ENCODE results near the gene HDAC8. TPM values are rescaled to one million over a fixed set of nuclear protein-coding genes. Genes with fewer than 3 reads are reported as not detected.
A peak's percentile ranks its signal among the peaks of the same experiment; 100 is the strongest.
"Not testable (repeated sequence)": the region's sequence is repeated elsewhere in the genome, so short reads cannot be mapped to it uniquely, and the experiment has no call there.

The HDAC8 gene
- total RNA-seq, 4 donors from 2014 or later: 19.2 to 23.3 (median 22.0) TPM

GRCh38 chrX:72554448-72555140 is 18.0 kb downstream of the HDAC8 start:
- intact Hi-C loops (cut with DNase I): no loop called here
- 52% methylated on average over 5 of the region's 16 CpGs for WGBS
- Histone ChIP-seq H3K27me3 (peaks cover 0 to 8% (median 0%) of the 10 kb centered on the region in 4 donors), H3K4me3 (no peak overlapping the region), H3K4me1 (peaks cover 0 to 8% (median 0%) of the 10 kb centered on the region in 4 donors), H3K9me3 (no peaks in the 10 kb centered on the region), H3K36me3 (peaks cover 0 to 1% (median 0%) of the 10 kb centered on the region in 4 donors), H3K27ac (replicated peaks in 1 of 4) (no peak overlapping the region)
- no peak for DNase-seq (ENCODE audit: extremely low spot score)
- TF ChIP-seq POLR2AphosphoS5 (IDR thresholded peaks at IDR 0.05) (no peak), EP300 (IDR thresholded peaks at IDR 0.05) (no peak)

GRCh38 chrX:72552443-72552842 is 20.2 kb downstream of the HDAC8 start:
- H3K27ac ChIP-seq (replicated peaks in 1 of 4); H3K4me3 ChIP-seq; DNase-seq (ENCODE audit: extremely low spot score); H3K27me3 ChIP-seq; H3K4me1 ChIP-seq; H3K36me3 ChIP-seq; H3K9me3 ChIP-seq; intact Hi-C loops (cut with DNase I): not testable (repeated sequence)
- 75% methylated on average over 6 of the region's 6 CpGs for WGBS

GRCh38 chrX:72545990-72546389 is 26.7 kb downstream of the HDAC8 start:
- Histone ChIP-seq H3K27ac (replicated peaks in 1 of 4) (no peak overlapping the region), H3K27me3 (no peaks in the 10 kb centered on the region), H3K4me1 (no peaks in the 10 kb centered on the region), H3K9me3 (no peaks in the 10 kb centered on the region), H3K4me3 (no peak overlapping the region), H3K36me3 (peaks cover 0 to 5% (median 0%) of the 10 kb centered on the region in 4 donors)
- intact Hi-C loops (cut with DNase I): loop anchor here (10.0 kb wide), 1 partner anchor 241 kb away; the partner anchor contains the start of gene CITED1
- DNase-seq (ENCODE audit: extremely low spot score): no peak
- TF ChIP-seq EP300 (IDR thresholded peaks at IDR 0.05) (no peak), CTCF (IDR thresholded peaks at IDR 0.05) (no peak), POLR2A (IDR thresholded peaks at IDR 0.05; ENCODE audit: low read depth) (no peak), POLR2AphosphoS5 (IDR thresholded peaks at IDR 0.05) (no peak)

GRCh38 chrX:72540318-72540717 is 32.3 kb downstream of the HDAC8 start:
- H3K4me1 ChIP-seq: peaks cover 0 to 20% (median 12%) of the 10 kb centered on the region in 4 donors
- intact Hi-C loops (cut with DNase I): loop anchor here (10.0 kb wide), 1 partner anchor 236 kb away; the partner anchor contains the start of gene CITED1
- no peaks in the 10 kb centered on the region for H3K27me3 ChIP-seq
- H3K4me3 ChIP-seq: no peak overlapping the region
- TF ChIP-seq CTCF (IDR thresholded peaks at IDR 0.05): peak in 2 of 3 experiments; percentile 31 to 33
- TF ChIP-seq POLR2AphosphoS5 (IDR thresholded peaks at IDR 0.05): no peak
- H3K27ac ChIP-seq (replicated peaks in 1 of 4): peak overlapping the region in 1 of 4 donors; percentile 25
- no peaks in the 10 kb centered on the region for H3K9me3 ChIP-seq
- DNase-seq (ENCODE audit: extremely low spot score): no peak
- H3K36me3 ChIP-seq: peaks cover 0 to 5% (median 0%) of the 10 kb centered on the region in 4 donors
- 20% methylated on average over 5 of the region's 5 CpGs for WGBS

- Histone ChIP-seq H3K27ac (replicated peaks in 1 of 4) (peak overlapping the region in 1 of 4 donors; percentile 25), H3K4me3 (no peak overlapping the region), H3K27me3 (no peaks in the 10 kb centered on the region), H3K36me3 (peaks cover 0 to 5% (median 0%) of the 10 kb centered on the region in 4 donors), H3K9me3 (no peaks in the 10 kb centered on the region), H3K4me1 (peaks cover 0 to 20% (median 12%) of the 10 kb centered on the region in 4 donors)
- DNase-seq (ENCODE audit: extremely low spot score): no peak
- TF ChIP-seq CTCF (IDR thresholded peaks at IDR 0.05): no peak
- no peak for TF ChIP-seq POLR2AphosphoS5 (IDR thresholded peaks at IDR 0.05)
- no peak for TF ChIP-seq POLR2A (IDR thresholded peaks at IDR 0.05; ENCODE audit: low read depth)
- TF ChIP-seq EP300 (IDR thresholded peaks at IDR 0.05): no peak
- WGBS: 63% methylated on average over 2 of the region's 2 CpGs
- intact Hi-C loops (cut with DNase I): loop anchor here (10.0 kb wide), 1 partner anchor 235 kb away; the partner anchor contains the start of gene CITED1
Observed at GRCh38 chrX:72539822-72540221, 32.8 kb downstream of the HDAC8 start.
